NCI-H1105 (cell line): Measurements from ENCODE around the gene HSPA4.
"Not testable (repeated sequence)": the region's sequence is repeated elsewhere in the genome, so short reads cannot be mapped to it uniquely, and the experiment has no call there.

Experiments
- DNase-seq: peaks from one replicate; lab custom pipeline; 2025; lab: John Stamatoyannopoulos, UW

Gene HSPA4

DNA sequence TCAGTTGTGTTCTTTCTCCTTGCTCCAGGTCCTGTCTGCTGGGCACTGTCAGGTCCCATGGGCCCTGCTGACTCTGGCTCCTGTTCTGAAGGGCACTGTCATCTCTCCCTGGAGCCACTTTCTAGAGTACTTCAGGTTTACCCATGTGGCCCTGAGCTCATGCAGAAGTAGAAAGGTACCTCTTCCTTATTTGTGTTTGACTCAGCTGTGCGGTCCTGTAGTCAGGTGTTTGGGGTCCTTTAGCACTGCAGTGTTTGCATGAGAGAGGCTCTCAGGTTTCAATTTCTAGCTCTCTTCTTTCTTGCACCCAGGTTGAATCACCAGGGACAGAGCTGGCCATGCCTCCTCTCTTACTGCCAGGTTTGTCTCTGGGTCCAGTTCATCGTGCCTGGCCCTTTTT is 71.5 kb downstream of the HSPA4 start:
- DNase-seq: no peak

DNA sequence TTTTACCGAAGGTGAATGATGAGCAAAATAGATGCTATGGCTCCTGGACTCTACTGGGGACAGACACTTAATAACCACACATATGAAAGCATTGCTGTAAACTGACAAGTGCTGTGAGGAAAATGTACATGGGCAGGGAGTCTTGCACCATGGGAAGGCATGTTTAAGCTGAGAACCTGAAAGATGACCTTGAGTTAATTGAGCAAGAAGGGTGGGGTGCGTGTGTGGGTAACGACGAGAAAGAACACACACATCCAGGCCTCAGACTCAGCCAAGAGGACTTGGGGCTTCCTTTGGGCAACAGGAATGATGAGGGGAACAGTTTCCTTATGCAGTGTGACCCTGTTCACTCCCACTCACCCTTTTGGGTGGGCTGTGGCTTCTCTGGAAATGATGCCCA is 73.1 kb downstream of the HSPA4 start:
- no peak for DNase-seq

DNA sequence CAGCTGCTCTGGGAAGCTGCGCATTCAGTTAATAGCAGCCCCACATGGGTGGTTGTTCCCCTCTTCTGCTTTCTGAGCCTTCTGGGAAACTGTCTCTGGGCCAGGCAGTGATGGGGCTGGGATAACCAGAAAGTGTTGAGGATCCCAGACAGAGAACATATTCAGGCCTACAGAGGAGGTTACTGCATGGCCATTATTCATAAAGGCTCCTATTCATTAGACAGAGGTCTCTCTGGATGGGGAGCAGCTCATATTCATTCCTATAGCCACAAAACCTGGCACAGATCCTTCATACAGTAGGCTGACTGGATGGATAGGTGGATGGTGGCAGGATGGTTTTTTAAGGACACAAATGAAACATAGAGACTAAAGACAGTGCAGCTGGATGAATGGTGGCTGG is 76.3 kb downstream of the HSPA4 start:
- DNase-seq: no peak

DNA sequence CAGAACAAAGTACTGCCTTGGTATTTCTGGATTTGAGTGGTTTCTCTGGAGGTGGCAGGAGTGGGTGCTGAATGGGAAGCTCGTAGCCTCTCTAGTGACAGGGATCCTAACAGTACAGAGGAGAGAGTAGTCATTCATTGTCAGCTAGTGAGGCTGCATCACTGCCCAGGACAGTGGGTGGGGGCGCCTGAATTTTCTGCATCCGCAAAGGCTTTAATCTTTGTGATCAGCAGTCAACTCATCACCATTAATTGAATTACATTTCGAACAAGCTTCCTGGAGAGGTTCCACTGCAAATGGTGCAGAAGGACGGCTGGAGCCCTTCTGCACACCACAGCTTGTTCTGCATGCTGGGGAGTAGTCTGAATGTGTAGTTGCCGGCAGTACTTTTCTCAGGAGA is 77.5 kb downstream of the HSPA4 start:
- DNase-seq: no peak

DNA sequence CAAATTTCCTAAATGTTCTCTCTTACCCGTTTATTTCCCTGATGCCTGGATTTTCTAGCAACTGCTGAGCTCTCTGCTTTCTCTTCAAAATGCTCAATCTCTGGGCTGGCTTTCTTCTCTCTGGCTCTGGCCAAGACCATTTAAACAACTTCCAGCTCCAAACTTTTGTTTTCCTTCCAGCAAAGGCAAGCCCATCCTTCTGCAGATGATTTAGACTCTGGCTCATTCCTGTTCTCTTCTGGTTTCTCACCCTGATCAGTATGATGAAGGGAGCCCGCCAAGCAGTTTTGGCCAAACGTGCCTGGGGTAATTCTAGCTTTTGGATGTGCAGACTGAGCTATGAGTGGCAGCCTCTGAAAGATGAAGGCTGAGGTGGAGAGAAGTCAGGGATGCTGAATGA is 78.1 kb downstream of the HSPA4 start:
- DNase-seq: no peak

DNA sequence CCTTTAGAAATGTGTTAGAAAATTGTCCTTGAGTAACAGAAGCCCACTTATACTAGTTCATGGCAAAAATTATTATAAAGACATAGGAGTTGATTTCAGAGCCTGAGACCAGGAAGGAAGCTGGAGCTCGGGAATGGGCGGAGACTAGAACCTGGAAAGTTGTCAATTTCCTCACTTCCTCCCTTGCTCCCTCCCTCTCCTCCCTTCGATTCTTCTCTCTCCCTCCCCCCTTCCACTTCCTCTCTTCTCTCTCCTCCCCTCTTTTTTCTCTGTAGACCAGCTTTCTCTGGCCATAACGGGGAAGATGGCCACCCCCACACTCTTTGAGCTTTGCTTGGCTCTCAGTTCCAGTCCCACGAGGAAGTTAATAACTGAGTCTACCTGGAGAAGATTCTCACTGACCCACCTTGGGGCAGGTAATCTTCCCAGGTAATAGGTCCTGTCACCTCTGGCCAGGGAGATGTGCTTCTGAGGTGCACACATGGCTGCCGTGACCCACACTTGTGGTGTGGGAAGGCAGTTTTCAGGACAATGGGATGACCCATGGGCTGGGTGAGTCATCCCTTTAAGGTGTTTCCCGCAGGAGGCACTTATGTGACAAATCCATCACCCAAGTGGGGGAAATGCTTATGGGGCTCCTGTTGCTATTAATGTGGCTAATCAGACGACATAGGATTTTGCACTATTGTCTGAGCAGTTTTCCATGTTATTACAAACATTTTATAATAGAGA is 78.7 kb downstream of the HSPA4 start:
- DNase-seq: no peak

DNA sequence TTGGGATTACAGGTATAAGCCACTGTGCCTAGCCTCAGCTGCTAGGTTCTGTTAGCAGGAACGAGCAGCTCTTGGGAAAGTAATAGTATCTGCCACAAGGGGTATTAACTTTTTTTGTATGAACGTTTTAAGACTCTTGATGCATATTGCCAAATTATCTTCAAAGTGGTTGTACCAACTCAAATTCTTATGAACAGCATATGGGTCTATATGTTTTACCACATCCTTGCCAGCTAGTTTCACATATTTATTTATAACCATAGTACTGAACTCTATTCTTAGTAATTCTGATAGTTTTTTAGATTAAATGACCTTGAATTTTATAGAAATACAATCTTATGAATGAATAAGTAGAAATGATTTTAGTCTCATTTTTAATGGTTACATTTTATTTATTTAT is 80.9 kb downstream of the HSPA4 start:
- no peak for DNase-seq

DNA sequence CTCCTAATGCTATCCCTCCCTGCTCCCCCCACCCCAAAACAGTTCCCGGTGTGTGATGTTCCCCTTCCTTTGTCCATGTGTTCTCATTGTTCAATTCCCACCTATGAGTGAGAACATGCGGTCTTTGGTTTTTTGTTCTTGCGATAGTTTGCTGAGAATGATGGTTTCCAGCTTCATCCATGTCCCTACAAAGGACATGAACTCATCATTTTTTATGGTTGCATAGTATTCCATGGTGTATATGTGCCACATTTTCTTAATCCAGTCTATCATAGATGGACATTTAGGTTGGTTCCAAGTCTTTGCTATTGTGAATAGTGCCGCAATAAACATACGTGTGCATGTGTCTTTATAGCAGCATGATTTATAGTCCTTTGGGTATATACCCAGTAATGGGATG is 81.4 kb downstream of the HSPA4 start:
- not testable (repeated sequence) for DNase-seq

DNA sequence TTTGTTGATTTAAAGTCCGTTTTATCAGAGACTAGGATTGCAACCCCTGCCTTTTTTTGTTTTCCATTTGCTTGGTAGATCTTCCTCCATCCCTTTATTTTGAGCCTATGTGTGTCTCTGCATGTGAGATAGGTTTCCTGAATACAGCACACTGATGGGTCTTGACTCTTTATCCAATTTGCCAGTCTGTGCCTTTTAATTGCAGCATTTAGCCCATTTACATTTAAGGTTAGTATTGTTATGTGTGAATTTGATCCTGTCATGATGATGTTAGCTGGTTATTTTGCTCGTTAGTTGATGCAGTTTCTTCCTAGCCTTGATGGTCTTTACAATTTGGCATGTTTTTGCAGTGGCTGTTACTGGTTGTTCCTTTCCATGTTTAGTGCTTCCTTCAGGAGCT is 85.1 kb downstream of the HSPA4 start:
- not testable (repeated sequence) for DNase-seq

DNA sequence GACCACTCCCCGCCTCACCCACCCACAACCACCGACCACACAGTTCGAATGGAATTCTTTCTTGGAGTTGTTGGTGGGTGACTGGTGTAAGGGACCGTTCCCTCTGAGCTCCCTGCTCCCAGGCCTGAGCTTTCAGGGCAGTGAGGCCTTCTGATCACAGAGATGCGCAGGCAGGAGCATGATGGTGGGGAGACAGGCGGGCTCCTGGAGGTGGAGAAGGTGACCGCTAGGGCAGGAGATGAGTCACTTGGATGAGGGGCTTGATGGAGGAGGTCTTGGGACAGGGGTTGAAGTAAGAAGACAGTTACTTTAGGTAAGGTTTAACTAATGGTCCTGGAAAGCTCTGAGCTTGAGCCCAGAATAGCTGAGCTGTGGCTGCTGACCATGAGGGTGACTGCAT is 88.5 kb downstream of the HSPA4 start:
- no peak for DNase-seq

DNA sequence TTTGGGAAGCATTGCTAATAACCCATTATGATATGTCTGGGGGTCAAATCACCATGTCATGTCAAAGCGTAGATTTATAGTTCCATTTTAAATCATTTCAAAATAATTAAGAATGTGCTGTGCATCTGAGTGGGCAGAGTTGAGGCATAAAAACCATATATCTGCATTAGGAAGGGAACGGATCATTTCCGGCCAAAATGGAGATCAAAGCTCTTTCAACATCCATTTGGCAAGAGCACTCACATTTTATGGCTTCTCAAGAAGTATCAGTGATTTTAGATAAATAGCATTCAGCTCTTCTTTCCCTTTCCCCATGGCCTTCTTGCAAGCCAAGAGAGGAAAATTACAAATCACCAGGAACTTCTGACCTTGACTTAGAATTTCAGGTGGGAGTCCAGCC is 89.9 kb downstream of the HSPA4 start:
- no peak for DNase-seq

DNA sequence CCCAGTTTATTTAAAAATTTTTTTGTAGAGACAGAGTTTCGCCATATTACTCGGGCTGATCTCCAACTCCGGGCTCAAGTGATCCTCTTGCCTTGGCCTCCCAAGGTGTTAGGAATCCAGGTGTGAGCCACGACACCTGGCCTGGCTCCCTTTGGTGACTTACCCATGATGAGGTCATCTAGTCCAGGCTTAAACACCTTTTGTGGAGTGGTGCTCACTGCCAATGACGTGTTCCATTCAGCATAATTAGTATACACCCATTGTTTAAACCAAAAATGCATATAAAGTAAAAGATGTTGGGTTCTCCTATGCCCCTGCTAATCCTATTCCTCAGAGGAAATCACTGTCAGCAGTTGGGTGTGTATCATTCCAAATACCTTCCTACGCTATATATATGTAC is 91.0 kb downstream of the HSPA4 start:
- no peak for DNase-seq

DNA sequence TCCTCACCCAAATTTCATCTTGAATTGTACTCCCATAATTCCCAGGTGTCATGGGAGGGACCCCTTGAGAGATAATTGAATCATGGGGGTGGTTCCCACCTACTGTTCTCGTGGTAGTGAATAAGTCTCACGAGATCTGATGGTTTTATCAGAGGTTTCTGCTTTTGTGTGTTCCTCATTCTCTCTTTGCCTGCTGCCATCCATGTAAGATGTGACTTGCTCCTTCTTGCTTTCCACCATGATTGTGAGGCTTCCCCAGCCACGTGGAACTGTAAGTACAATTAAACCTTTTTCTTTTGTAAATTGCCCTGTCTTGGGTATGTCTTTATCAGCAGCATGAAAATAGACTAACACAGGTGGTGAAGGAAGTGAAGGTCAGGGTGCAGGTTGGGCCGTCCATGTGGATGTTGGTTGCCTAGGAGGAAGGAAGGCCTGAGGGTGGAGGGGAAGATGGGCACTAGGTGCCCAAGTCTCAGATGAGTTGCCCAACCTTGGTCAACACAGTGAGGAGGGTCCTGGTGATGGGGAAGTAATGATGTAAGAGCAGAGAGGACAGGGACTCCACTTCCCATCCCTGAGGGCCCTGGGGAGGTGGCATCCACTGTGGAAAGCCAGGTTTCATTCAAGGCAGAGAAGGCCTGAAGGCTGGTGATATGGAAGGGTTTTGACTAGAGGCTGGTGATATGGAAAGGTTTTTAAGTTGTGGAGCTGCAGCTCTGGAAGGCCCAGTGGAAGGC is 92.6 kb downstream of the HSPA4 start:
- DNase-seq: no peak

DNA sequence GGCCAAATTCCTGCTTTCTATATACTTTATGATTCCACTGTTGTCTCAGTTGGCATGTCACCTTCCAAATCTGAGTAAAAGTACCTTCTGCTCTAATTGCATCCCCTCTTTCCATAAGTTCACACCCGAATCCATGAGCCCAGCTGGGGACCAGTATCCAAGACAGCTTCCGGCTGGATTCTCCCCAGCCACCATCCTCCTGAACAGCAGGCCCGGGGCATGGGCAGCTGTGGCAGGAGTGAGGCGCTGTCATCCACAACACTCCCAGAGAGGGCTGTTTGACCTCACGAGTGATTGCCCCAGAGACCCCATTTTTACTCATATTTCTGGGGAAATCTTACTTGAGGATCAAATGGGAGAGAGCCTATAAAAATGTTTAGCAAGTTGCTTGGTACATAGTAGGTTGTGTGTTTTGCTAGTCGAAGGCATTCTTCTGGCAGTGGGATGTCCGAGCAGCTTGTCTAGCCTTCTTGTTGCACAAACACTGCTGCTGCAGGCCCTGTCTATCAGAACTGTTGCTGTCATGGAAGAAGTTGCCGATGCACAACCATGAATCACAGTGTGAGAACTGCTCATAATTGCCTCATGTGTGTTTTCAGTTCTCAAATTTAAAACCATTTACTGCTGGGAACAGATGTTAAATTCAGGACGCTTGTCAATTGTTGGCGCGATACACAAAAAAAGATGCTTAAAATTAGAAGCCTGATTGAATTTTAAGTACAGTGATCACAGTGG is 93.8 kb downstream of the HSPA4 start:
- DNase-seq: no peak

DNA sequence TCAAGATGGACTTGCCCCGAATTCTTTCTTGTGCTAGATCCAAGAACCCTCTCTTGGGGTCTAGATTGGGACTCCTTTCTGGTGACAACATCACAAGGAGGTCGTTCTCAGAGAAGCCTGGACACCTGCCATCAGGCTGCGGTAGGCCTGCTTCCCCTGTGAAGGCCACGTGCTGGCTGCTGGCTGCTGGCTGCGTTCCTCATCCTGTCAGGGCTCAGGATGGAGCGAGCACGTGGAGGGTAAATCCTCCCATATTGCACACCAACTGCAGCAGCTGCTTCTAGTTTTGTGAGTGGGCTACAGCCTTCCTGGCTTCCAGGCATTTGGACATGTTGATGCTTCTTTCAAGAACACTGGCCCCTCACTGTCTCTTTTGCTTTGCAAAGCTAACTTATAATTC is 95.6 kb downstream of the HSPA4 start:
- DNase-seq: no peak

DNA sequence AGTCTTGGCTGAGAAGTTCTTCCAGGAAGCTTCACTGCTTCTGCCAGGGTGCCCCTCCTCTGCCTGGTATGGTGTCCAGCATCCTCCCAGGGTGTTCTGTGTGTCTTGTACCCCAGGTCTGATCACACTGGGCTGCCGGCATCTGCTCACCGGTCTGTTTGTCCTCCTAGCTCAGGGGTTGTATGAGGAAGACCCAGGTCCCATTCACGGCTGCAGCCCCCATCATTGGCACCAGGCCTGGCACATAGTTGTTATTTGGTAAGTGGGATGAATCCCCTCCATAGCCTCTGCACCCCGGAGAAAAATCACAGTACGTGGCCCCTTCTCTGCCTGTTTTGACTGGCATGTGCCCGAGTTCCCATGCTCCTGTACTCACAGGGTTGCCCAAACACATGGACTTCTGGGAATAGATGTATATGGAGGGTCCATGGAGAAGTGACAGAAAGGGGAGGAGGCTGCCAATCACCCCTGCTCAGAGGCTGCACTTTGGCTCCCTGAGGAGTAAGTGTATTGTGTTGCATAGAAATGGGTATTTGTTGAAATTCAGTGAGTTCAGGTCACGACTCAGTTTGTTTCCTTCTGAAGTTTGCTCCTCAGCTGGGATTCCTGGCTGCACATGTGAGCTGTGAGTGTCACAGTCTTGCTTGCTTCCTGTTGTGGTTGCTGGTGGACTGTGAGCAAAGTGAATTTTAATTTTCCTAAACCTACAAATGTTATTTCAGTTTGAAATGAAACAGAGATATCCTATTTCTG is 96.2 kb downstream of the HSPA4 start:
- DNase-seq: no peak

DNA sequence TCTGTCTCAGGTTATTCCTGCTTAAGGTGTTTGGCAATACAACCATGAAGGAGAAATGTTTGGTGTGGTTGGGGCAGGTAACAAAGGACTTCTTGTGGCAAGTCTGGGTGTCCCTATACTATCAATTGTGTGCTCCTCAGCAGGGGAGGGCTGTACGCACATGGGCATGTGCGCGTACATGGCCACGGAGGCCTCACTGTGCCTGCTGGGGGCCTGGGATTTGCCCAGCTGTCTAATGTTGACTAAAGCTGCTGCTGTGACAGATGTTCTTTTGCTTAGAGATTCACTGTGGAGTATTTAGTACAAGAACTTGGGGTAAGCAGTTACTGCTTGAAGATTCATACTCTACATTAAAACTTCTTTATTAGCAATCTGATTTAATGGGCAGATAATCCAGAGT is 97.5 kb downstream of the HSPA4 start:
- DNase-seq: no peak

DNA sequence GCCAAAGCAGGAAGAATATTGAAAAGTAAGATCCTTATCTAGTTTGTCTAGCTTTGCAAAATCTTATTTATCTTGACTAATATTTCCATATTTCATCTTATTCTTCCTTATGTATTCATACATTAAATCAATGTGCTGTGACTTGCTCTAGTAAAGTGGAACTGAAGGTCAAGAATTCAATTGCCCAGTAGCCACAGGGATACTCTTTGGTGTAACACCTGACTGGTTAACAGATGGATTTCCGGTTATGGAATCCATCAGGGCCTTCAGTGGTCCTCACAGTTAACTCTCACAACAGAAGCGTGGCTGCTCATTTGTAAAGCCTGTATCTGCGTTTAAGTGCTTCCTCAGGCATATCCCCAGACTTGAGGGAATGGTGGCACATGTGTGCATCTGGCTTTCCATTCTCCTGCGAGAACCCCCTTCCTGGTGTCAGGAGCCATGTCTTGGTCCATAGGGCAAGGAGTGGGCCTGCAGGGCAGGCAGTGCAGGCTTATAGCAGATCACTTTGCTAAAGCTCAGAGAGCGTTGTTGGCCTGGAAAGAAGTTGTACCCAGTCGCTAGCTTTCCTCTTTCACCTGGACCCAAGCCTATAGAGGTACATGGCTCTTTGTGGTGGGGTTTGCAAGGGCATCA is 99.2 kb downstream of the HSPA4 start:
- DNase-seq: no peak

DNA sequence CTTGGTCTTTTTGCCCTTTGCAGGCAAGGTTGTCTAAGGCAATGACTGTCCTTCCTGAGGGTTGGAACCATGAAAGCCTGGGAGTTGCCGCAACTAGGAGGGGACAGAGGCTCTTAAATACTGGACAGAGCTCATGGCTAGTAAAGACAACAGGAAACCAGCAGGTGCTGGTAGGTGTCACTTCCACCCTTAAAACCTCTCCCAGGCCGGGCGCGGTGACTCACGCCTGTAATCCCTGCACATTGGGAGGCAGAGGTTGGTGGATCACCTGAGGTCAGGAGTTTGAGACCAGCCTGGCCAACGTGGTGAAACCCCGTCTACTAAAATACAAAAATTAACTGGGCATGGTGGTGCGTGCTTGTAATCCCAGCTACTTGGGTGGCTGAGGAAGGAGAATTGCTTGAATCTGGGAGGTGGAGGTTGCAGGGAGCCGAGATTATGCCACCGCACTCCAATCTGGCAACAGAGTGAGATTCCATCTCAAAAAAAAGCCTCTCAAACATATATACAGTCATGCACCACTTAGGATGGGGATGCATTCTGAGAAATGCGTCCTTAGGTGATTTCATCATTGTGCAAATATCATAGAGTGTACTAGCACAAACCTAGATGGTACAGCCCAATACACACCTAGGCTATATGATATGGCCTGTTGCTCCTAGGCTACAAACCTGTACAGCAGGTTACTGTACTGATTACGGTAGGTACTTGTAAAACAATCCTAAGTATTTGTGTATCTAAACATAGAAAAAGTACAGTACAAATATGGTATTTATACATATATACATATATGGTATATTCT is 102.7 kb downstream of the HSPA4 start:
- DNase-seq: no peak

DNA sequence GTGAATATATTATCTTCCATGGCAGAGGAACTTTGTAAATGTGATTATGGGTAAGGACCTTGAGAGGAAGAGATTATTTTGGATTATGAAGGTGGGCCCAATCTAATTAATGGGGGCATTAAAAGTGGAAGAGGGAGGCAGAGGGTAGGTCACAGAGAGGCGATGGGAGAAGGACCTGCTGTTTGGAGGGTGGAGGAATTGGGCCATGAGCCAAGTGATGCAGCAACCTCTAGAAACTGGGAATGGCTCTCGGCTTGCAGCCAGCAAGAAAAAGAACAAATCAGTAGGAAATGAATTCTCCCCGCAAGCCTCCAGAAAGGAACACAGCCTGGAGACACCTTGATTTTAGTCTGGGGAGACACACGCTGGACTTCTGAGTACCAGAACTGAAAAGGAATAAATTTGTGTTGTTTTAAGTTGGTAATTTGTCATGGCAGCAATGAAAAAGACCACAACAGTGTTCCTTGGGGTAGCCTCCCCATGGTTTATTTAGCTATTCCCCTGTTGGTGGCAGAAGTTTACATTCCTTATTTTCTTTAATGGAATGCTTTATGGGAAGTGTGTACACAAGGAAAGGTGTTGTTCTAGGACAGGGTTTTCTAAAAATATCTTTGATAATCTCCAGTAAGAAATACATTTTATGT is 103.6 kb downstream of the HSPA4 start:
- no peak for DNase-seq
